GM12874 (cell line): ENCODE results near the gene ERICH6B.

Source experiments
- CTCF ChIP-seq: IDR thresholded peaks from 2 replicates; pipeline ENCODE4 v1.5.1; 2011; ENCODE audit warnings: low read depth, mild to moderate bottlenecking, control low read depth, low read length, moderate library complexity; ENCODE audit not compliant: insufficient read depth

ERICH6B gene

DNA sequence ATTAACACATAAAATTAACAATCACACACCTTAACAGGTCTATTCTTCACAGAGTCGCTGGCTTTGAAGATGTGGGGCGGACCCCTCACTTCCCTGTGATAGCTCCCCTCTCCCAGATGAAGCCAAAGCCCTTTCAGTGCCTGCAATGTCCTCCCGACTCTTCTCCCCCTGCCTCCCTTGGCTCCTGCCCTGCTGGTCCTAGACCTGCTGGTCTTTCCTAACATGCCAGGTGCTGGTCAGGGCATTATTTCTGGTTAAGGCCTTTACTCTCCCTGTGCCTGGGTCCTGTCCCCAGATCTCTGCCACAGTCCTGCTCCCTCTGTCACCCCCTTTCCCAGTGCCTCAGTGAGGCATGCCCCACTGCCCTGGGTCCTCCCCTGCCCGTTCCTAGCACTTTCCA is 12.2 kb downstream of the ERICH6B start:
- TF ChIP-seq CTCF, result no peak

- TF ChIP-seq CTCF, result no peak
Observed at GRCh38 chr13:45602183-45603170, 13.1 kb downstream of the ERICH6B start.

DNA sequence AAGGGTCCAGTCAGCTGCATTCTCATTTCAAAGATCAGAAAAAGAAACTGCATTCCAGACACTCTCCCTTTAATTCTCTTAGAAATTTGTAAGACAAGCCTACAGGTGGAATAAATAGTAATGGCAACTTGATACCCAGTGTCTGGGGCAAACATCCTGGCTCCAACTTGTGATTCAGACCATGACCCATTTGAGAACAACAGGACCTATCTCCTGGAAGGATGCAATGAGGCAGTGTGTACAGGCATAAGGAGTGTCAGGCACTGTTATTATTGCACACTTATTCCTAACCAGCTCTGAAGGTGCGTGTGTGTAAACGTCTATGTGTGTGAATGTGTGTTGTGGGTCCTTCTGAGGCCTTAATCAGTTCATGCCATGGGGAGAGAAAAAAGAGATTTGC is 13.9 kb downstream of the ERICH6B start:
- TF ChIP-seq CTCF, result no peak

- no peak for TF ChIP-seq CTCF
Observed at GRCh38 chr13:45598597-45598996, 16.9 kb downstream of the ERICH6B start.

DNA sequence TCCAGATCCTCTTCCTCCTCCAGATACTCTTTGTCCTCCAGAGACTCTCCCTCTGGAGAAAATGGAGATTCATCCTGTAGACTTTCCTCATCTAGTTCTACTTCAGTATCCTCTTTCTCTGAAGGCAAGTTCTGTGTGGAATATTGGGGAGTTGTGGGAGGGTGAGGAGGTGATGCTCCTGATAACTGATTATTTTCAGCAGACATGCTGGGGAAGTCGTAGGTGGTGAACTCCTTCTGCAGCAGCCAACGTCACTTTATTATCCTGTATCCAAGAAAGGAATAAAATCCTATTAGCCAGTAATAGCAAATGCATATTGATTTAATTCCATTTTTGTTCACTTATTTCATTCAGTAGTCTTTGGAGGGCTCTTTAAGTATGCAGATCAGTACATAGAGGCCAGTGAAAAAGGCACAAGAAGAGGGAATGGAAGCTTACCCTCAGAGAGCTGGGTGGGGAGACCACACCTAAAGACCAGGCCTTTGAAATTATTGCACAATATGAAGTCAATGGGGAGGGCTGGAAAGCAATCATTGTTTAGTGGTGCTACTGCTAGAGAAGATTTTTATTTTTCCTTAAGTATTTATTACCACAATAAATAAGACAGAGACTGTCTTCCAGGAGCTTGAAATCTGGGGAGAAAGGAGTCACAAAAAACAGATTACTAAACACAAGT is 18.6 kb downstream of the ERICH6B start:
- TF ChIP-seq CTCF, result no peak

GRCh38 chr13:45595965-45596364 is 19.6 kb downstream of the ERICH6B start:
- no peak for TF ChIP-seq CTCF

- no peak for TF ChIP-seq CTCF
Observed at GRCh38 chr13:45594764-45595163, 20.8 kb downstream of the ERICH6B start.
